Mammary epithelial cell (primary cell): ENCODE data around the gene SLC35F6.

Source experiments
- CTCF ChIP-seq, 2 donors: IDR thresholded peaks in 1 of 2; conservative IDR thresholded peaks in 1 of 2; 2 replicates each; pipeline ENCODE4 v1.5.1; 2011 to 2012; ENCODE audit warnings: inconsistent platforms in 2 of 2, low read length in 2 of 2, mild to moderate bottlenecking in 2 of 2, control low read depth in 1 of 2, low read depth in 1 of 2; ENCODE audit not compliant: insufficient read depth in 1 of 2; ENCODE audit errors: extremely low read depth in 1 of 2
- EZH2 ChIP-seq: IDR thresholded peaks from 2 replicates; pipeline ENCODE4 v1.6.1; 2012; ENCODE audit warnings: low read length, inconsistent platforms, borderline replicate concordance

GRCh38 chr2:26740346-26740745 lies 23.7 kb upstream of the SLC35F6 start:
- TF ChIP-seq CTCF (conservative IDR thresholded peaks at IDR 0.05 in 1 of 2, IDR thresholded peaks at IDR 0.05 in 1 of 2; ENCODE audit: extremely low read depth in 1 of 2, insufficient read depth in 1 of 2, low read depth in 1 of 2, low read length in 2 of 2) (no peak), EZH2 (no peak)
